Body of pancreas (tissue), 4 donors: Measurements from ENCODE around the gene DIP2B.

Experiments
- CTCF ChIP-seq, 7 experiments: fragments of 450-650 bp in 4 of 7; fragments of 200-600 bp in 3 of 7; sonication (generic) in 3 of 7; IDR thresholded peaks; one replicate each; pipeline ENCODE4 v1.5.1; 2016 to 2019; ENCODE audit warnings: antibody characterized with exemption in 7 of 7
- POLR2A ChIP-seq, 3 donors: fragments of 450-650 bp; IDR thresholded peaks; one replicate each; pipeline ENCODE4 v1.6.1; 2016; ENCODE audit warnings: antibody characterized with exemption in 3 of 3, mild to moderate bottlenecking in 2 of 3

- no peak for TF ChIP-seq CTCF (IDR thresholded peaks at IDR 0.05)
- no peak for TF ChIP-seq POLR2A (IDR thresholded peaks at IDR 0.05)
Observed at GRCh38 chr12:50790081-50790480, 285.3 kb downstream of the DIP2B start.
